K562 (cell line): ENCODE data around the gene JUNB. TPM values are rescaled to one million over a fixed set of nuclear protein-coding genes. Genes with fewer than 3 reads are reported as not detected.

Source experiments
- BRF1 ChIP-seq: IDR thresholded peaks from 3 replicates; pipeline ENCODE4 v1.6.1; 2011; ENCODE audit warnings: borderline replicate concordance, mild to moderate bottlenecking; ENCODE audit not compliant: insufficient read length; ENCODE audit errors: extremely low read depth
- C11orf30 ChIP-seq: fragments of 450-650 bp; IDR thresholded peaks from 2 replicates; pipeline ENCODE4 v1.6.1; 2016; ENCODE audit warnings: low read depth, mild to moderate bottlenecking
- COPS2 ChIP-seq: fragments of 450-650 bp; conservative IDR thresholded peaks from 2 replicates; pipeline ENCODE4 v1.6.1; 2016; ENCODE audit warnings: mild to moderate bottlenecking, moderate library complexity
- ERF ChIP-seq: fragments of 450-650 bp; formaldehyde crosslinking; IDR thresholded peaks from 2 replicates; pipeline ENCODE4 v1.4.0; 2020; ENCODE audit warnings: mild to moderate bottlenecking, mixed read lengths
- FOXJ2 ChIP-seq: fragments of 200-800 bp; sonication (Bioruptor generic); IDR thresholded peaks from 2 replicates; pipeline ENCODE4 v1.6.1; 2016; ENCODE audit warnings: missing genetic modification characterization, missing compliant biosample characterization
- FOXM1 ChIP-seq, 2 experiments: fragments of 450-650 bp in 1 of 2; sonication (generic) in 1 of 2; formaldehyde crosslinking in 1 of 2; IDR thresholded peaks; 2 replicates each; pipeline versions ENCODE4 v1.6.1 to v1.9.0; 2017 to 2022; ENCODE audit warnings: low read depth in 2 of 2, mild to moderate bottlenecking in 2 of 2, missing genetic modification reagents in 1 of 2, moderate library complexity in 1 of 2
- GTF2E2 ChIP-seq: fragments of 200-800 bp; sonication (Bioruptor generic); IDR thresholded peaks from 2 replicates; pipeline ENCODE4 v1.6.1; 2016; ENCODE audit warnings: missing genetic modification characterization, missing compliant biosample characterization
- HDAC2 ChIP-seq: fragments of 450-650 bp; IDR thresholded peaks from 2 replicates; pipeline ENCODE4 v1.6.1; 2016; ENCODE audit warnings: mild to moderate bottlenecking
- HOXB6 ChIP-seq: fragments of 250-450 bp; sonication (Bioruptor Pico); IDR thresholded peaks from 2 replicates; pipeline ENCODE4 v1.5.1; 2022; ENCODE audit warnings: mild to moderate bottlenecking, borderline replicate concordance
- MCM2 ChIP-seq: fragments of 450-650 bp; IDR thresholded peaks from 2 replicates; pipeline ENCODE4 v1.6.1; 2017; ENCODE audit warnings: low read depth, mild to moderate bottlenecking
- POU5F1 ChIP-seq: fragments of 150-350 bp; IDR thresholded peaks from 2 replicates; pipeline ENCODE4 v1.6.1; 2014; ENCODE audit warnings: borderline replicate concordance, low read length, low read depth, mild to moderate bottlenecking; ENCODE audit not compliant: partially characterized antibody
- SMARCB1 ChIP-seq: IDR thresholded peaks from 2 replicates; pipeline ENCODE4 v1.6.1; 2011; ENCODE audit warnings: improper control_type of control experiment, low read depth; ENCODE audit not compliant: insufficient read length
- U2AF2 ChIP-seq: fragments of 200-400 bp; formaldehyde crosslinking; optimal IDR thresholded peaks from 2 replicates; pipeline ENCODE3; 2017; ENCODE audit warnings: low read depth, mild to moderate bottlenecking, low read length
- YBX1 ChIP-seq: fragments of 450-650 bp; IDR thresholded peaks from 2 replicates; pipeline ENCODE4 v1.7.1; 2016; ENCODE audit warnings: mild to moderate bottlenecking
- ZBTB1 ChIP-seq: sonication (generic); formaldehyde crosslinking; IDR thresholded peaks from 2 replicates; pipeline ENCODE4 v1.8.1; 2023; ENCODE audit warnings: missing genetic modification reagents, low read depth, mild to moderate bottlenecking, borderline replicate concordance
- ZFP1 ChIP-seq: fragments of 450-650 bp; formaldehyde crosslinking; IDR thresholded peaks from 2 replicates; pipeline ENCODE4 v1.4.0; 2020; ENCODE audit warnings: mild to moderate bottlenecking, mixed read lengths
- ZFP36 ChIP-seq: fragments of 150-350 bp; IDR thresholded peaks from 2 replicates; pipeline ENCODE4 v1.6.1; 2018; ENCODE audit warnings: low read length, low read depth; ENCODE audit not compliant: partially characterized antibody
- ZNF24 ChIP-seq: fragments of 450-650 bp; IDR thresholded peaks from 2 replicates; pipeline ENCODE4 v1.6.1; 2016
- ZNF354B ChIP-seq: fragments of 250-450 bp; sonication (Bioruptor Pico); IDR thresholded peaks from 2 replicates; pipeline ENCODE4 v1.4.0; 2020
- ZNF586 ChIP-seq: fragments of 450-650 bp; formaldehyde crosslinking; conservative IDR thresholded peaks from 2 replicates; pipeline ENCODE4 v1.4.0; 2020; ENCODE audit warnings: mild to moderate bottlenecking, moderate library complexity
- ZNF780A ChIP-seq: fragments of 250-450 bp; sonication (Bioruptor Pico); IDR thresholded peaks from 2 replicates; pipeline ENCODE4 v1.5.0; 2021; ENCODE audit warnings: mild to moderate bottlenecking
- polyA plus RNA-seq, 8 experiments: library from polyadenylated mRNA; depleted of rRNA in 4 of 8; stranded (reverse) in 5 of 8; unstranded in 3 of 8; fragments of >200 nt; fragmentation: Nextera tagmentation in 2 of 8; fragmentation: Illumina TruSeq in 1 of 8; extraction: Ambion mirVana in 2 of 8; extraction: Trizol in 1 of 8; gene quantifications; 2 replicates each; pipeline versions ENCODE4 v1.2.1 to v1.2.3, GENCODE V29; 2011 to 2014; ENCODE audit warnings: inconsistent platforms in 1 of 8, missing spikeins in 1 of 8
- total RNA-seq, 7 experiments: library from RNA; depleted of rRNA in 6 of 7; stranded (reverse); fragments of >200 nt in 6 of 7; fragmentation: Illumina TruSeq in 2 of 7; extraction: Trizol in 2 of 7; gene quantifications; 2 replicates each; pipeline versions ENCODE4 v1.2.1 to v1.2.3, GENCODE V29; 2011 to 2021; ENCODE audit warnings: low replicate concordance in 1 of 7
- TF ChIP-seq, protein P1 (sequence below): sonication (generic); formaldehyde crosslinking; IDR thresholded peaks from 2 replicates; pipeline ENCODE4 v1.8.1; 2023; ENCODE audit warnings: mild to moderate bottlenecking, missing genetic modification reagents
- TF ChIP-seq, protein P2 (sequence below): sonication (generic); formaldehyde crosslinking; IDR thresholded peaks from 2 replicates; pipeline ENCODE4 v1.8.1; 2023; ENCODE audit warnings: mild to moderate bottlenecking, missing genetic modification reagents
- TF ChIP-seq, protein P3 (sequence below), 2 experiments: fragments of 450-650 bp; conservative IDR thresholded peaks; 2 replicates each; pipeline ENCODE4 v1.6.1; 2017; ENCODE audit warnings: mild to moderate bottlenecking in 2 of 2, moderate library complexity in 2 of 2

JUNB gene
- total and polyA plus RNA-seq, 9 of the 15 experiments (the other 6 are each of a cell fraction or from before 2014, with no cell fraction given): 0.23 to 88.1 (median 13.1) TPM

DNA sequence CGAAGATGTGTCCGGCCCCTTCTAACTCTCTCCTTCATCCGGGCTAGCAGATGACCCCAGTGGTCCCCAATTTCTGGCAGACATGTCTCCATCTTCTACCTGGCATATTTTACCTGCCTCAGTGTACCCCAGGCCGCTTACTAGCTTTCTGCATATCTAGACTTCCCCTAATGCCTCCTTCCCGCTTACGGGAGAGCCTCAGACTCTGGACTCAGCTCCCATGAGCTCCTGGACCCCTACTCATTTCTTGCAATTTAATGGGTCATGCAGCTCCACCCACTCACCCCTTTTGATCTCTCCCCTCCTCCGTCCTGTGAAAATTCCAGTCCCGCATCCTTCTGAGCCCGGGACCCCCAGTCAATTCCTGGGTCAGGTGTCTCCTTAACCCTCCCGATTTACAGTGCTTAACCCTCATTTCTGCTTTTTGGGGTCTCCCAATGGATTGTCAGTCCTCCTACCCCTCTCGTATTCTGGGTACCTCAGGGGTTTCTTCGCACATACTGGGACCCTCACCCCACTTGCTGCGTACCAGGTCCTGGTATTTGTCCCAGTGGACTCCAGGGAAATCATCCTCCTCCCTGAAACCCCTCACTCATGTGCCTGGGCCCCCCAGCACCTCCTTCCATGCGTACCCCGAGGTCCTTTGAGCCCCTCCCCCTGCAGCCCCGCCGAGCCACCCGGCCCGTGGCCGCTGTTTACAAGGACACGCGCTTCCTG lies 500 bp upstream of the JUNB start (continued):
- TF ChIP-seq, protein P1, sequence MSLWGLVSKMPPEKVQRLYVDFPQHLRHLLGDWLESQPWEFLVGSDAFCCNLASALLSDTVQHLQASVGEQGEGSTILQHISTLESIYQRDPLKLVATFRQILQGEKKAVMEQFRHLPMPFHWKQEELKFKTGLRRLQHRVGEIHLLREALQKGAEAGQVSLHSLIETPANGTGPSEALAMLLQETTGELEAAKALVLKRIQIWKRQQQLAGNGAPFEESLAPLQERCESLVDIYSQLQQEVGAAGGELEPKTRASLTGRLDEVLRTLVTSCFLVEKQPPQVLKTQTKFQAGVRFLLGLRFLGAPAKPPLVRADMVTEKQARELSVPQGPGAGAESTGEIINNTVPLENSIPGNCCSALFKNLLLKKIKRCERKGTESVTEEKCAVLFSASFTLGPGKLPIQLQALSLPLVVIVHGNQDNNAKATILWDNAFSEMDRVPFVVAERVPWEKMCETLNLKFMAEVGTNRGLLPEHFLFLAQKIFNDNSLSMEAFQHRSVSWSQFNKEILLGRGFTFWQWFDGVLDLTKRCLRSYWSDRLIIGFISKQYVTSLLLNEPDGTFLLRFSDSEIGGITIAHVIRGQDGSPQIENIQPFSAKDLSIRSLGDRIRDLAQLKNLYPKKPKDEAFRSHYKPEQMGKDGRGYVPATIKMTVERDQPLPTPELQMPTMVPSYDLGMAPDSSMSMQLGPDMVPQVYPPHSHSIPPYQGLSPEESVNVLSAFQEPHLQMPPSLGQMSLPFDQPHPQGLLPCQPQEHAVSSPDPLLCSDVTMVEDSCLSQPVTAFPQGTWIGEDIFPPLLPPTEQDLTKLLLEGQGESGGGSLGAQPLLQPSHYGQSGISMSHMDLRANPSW (CRISPR knock-in tag): 0 out of 2 replicates have a peak, but pooled peaks have one; percentile 49
- no peak for TF ChIP-seq ZNF24
- TF ChIP-seq BRF1: no peak
- TF ChIP-seq ZBTB1: no peak
- no peak for TF ChIP-seq HOXB6
- TF ChIP-seq HDAC2: peak; percentile 67; the same call in 1 of the 2 replicates
- no peak for TF ChIP-seq MCM2
- no peak for TF ChIP-seq ZNF586
- no peak for TF ChIP-seq U2AF2
- TF ChIP-seq FOXM1 (IDR thresholded peaks at IDR 0.05; ENCODE audit: low read depth): no peak
- no peak for TF ChIP-seq FOXM1 (CRISPR knock-in tag; IDR thresholded peaks at IDR 0.05; ENCODE audit: low read depth)
- TF ChIP-seq, protein P2, sequence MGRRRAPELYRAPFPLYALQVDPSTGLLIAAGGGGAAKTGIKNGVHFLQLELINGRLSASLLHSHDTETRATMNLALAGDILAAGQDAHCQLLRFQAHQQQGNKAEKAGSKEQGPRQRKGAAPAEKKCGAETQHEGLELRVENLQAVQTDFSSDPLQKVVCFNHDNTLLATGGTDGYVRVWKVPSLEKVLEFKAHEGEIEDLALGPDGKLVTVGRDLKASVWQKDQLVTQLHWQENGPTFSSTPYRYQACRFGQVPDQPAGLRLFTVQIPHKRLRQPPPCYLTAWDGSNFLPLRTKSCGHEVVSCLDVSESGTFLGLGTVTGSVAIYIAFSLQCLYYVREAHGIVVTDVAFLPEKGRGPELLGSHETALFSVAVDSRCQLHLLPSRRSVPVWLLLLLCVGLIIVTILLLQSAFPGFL (CRISPR knock-in tag): no peak
- TF ChIP-seq GTF2E2: no peak
- TF ChIP-seq C11orf30: no peak
- no peak for TF ChIP-seq ZFP36
- no peak for TF ChIP-seq ERF (CRISPR knock-in tag)
- TF ChIP-seq SMARCB1: no peak
- TF ChIP-seq, protein P3, sequence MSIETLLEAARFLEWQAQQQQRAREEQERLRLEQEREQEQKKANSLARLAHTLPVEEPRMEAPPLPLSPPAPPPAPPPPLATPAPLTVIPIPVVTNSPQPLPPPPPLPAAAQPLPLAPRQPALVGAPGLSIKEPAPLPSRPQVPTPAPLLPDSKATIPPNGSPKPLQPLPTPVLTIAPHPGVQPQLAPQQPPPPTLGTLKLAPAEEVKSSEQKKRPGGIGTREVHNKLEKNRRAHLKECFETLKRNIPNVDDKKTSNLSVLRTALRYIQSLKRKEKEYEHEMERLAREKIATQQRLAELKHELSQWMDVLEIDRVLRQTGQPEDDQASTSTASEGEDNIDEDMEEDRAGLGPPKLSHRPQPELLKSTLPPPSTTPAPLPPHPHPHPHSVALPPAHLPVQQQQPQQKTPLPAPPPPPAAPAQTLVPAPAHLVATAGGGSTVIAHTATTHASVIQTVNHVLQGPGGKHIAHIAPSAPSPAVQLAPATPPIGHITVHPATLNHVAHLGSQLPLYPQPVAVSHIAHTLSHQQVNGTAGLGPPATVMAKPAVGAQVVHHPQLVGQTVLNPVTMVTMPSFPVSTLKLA (conservative IDR thresholded peaks at IDR 0.05): peak; percentile 100; a peak in 3 of 4 replicates
- peak; percentile 80 for TF ChIP-seq FOXJ2 (tag)
- 0 out of 2 replicates have a peak, but pooled peaks have one; percentile 54 for TF ChIP-seq ZNF780A (CRISPR knock-in tag)
- TF ChIP-seq ZFP1 (CRISPR knock-in tag): no peak
- no peak for TF ChIP-seq YBX1
- TF ChIP-seq COPS2: no peak
- no peak for TF ChIP-seq ZNF354B (CRISPR knock-in tag)
- no peak for TF ChIP-seq POU5F1
